LNCaP clone FGC (cell line): ENCODE results near the gene IRF2.

Experiments used
- DNase-seq: peaks from one replicate; pipeline ENCODE4 v3.0.0-alpha.2; 2011; ENCODE audit warnings: low read depth
- H3K4me3 ChIP-seq: 2 replicates; pipeline ENCODE4 v1.5.1; 2011; ENCODE audit warnings: mild to moderate bottlenecking, low read depth, low read length, control low read depth
- CTCF ChIP-seq: IDR thresholded peaks from 2 replicates; pipeline ENCODE4 v1.5.1; 2012; ENCODE audit warnings: mild to moderate bottlenecking; ENCODE audit not compliant: control insufficient read depth, insufficient read depth; ENCODE audit errors: extremely low read depth

Gene IRF2

GRCh38 chr4:184373886-184374405, 100.4 kb downstream of the IRF2 start:
- DNase-seq = no peak
- H3K4me3 ChIP-seq = no peak overlapping the region
- no peak for TF ChIP-seq CTCF

DNA sequence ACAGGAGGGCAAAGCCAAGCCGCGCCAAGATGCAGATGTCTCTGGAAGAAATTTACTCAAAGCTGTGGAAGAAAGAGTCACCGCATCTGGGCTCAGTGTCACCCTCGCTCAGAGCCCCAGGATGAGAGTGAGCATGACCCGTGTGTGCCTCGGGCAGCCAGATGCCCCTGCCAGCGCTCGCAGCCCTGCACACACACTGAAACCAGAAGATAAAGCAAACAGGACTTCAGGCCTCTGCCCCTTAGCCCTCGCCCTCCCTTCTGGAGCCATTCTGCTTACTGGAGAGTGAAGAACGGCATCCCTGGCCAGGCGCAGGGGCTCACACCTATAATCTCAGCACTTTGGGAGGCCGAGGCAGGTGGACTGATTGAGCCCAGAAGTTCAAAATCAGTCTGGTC, 103.0 kb downstream of the IRF2 start:
- no peak for TF ChIP-seq CTCF
- DNase-seq = no peak
- H3K4me3 ChIP-seq = no peak overlapping the region

DNA sequence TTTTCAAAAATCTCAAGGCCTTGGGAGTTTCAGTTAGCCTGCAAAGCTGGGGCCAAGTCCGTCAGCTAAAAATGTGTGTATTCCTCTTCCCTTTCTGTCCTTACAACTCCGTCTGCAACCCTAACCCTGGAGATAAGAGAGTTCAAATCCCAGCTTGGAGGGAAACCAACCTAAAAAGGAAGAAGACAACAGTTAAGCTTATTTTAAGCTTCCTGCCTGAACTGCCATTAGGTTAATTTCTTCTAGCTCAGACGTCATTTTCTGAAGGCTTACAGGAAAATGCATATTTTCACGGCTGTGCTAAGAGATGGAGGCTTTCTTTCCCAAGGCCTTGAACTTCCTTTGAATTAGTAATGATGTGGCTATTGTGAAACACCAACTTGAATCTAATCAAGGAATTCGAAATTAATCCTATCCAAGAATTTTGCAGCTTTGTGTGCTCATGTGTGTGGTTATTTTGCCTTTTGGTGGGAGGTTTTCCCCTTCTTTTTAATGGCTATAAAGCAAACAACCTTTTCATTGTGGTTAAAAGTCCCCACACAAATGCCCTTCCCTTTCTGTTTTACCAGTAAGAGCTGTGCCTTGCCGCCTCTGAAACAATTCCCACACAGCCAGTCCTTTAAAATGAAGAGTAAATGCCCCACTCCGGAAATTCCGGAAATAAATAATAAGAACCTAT, 103.5 kb downstream of the IRF2 start:
- no peak for TF ChIP-seq CTCF
- no peak overlapping the region for H3K4me3 ChIP-seq
- DNase-seq = no peak

DNA sequence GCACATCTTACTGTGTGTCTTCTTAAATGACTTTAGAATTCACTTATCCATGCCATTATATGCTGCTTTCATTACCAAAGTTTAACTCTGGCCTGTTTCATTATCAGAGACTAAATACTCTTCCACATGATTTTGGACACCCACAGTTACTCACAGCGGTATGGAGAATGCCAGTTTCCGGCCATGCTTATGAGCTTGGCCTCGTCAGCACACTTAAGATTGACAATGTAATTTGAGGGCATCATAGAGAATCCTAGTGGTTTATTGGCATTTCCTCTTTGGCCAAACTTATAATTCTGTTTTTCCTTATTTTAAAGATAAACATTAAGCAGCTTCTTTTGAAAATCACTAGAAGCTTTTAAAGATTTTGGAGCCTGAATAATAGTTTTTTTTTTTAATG, 104.5 kb downstream of the IRF2 start:
- H3K4me3 ChIP-seq = no peak overlapping the region
- TF ChIP-seq CTCF = no peak
- DNase-seq = no peak

- DNase-seq = no peak
- no peak for TF ChIP-seq CTCF
- H3K4me3 ChIP-seq = no peak overlapping the region
Observed at GRCh38 chr4:184368731-184369130, 105.6 kb downstream of the IRF2 start.

DNA sequence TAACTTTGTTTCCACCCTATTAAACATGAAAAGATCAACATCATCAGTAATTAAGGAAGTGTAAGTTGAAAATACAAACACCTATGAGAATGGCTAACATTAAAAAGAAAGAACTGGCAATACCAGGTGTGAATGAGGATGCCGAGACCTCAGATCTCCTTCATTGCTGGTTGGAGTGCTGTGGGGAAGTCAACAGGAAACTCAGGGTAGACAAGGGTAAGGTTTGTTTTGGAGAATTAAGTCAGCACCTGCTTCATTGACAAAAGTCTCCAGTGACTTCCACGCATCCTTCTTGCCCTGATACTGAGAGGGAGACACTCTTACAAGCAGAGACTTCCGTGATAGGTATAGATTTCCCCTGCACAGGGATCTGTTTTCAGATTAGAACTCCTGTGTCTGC, 106.1 kb downstream of the IRF2 start:
- no peak overlapping the region for H3K4me3 ChIP-seq
- TF ChIP-seq CTCF = no peak
- DNase-seq = no peak

DNA sequence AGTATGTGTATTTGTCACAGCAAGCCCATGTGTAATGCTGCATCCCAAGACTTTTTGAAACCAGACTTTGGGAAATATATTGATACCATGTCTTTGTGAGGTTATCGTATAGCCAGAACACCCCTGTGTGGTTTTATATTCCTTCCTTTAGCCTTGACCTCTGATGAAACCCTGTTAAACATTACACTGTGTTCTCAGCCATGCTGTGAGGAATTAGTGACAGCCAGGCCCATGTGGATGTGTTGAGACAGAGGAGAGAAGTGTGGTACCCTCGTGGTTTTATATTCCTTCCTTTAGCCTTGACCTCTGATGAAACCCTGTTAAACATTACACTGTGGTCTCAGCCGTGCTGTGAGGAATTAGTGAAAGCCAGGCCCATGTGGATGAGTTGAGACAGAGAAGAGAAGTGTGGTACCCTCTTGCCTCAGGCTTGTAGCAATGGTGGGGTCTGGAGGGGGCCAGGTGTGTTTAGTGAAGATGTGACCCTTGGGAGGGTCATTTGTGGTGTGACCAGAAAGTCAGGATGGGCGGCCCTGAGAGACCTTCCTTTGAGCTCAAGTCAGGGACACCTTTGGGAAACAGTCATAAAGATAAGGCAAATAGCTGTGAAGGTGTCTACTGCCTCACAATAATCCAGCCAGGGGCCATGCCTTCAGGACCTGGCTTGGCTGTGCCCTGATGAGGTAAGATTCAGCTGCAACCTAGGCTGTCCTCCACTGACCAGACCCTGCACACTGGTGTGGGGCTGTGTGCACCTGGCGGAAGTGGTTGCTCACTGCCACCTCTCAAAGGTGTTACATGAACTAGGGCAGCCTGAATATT, 110.0 kb downstream of the IRF2 start:
- TF ChIP-seq CTCF = no peak
- H3K4me3 ChIP-seq = no peak overlapping the region
- DNase-seq = no peak
